LoVo (cell line): ENCODE measurements around the gene HES4.
"Not testable (repeated sequence)": the region's sequence is repeated elsewhere in the genome, so short reads cannot be mapped to it uniquely, and the experiment has no call there.

Experiments used
- DNase-seq: peaks from one replicate; pipeline ENCODE4 v3.0.0-alpha.2; 2016; ENCODE audit warnings: low spot score

The HES4 gene

GRCh38 chr1:978835-979743 is 20.8 kb downstream of the HES4 start:
- DNase-seq = no peak

- DNase-seq = no peak
These were observed 21.6 kb downstream of the HES4 start for GRCh38 chr1:978069-978834.

DNA sequence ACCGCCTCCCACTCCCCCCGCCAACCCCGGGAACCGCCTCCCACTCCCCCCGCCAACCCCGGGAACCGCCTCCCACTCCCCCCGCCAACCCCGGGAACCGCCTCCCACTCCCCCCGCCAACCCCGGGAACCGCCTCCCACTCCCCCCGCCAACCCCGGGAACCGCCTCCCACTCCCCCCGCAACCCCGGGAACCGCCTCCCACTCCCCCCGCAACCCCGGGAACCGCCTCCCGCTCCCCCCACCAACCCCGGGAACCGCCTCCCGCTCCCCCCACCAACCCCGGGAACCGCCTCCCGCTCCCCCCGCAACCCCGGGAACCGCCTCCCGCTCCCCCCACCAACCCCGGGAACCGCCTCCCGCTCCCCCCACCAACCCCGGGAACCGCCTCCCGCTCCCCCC is 23.1 kb downstream of the HES4 start:
- DNase-seq = not testable (repeated sequence)

DNA sequence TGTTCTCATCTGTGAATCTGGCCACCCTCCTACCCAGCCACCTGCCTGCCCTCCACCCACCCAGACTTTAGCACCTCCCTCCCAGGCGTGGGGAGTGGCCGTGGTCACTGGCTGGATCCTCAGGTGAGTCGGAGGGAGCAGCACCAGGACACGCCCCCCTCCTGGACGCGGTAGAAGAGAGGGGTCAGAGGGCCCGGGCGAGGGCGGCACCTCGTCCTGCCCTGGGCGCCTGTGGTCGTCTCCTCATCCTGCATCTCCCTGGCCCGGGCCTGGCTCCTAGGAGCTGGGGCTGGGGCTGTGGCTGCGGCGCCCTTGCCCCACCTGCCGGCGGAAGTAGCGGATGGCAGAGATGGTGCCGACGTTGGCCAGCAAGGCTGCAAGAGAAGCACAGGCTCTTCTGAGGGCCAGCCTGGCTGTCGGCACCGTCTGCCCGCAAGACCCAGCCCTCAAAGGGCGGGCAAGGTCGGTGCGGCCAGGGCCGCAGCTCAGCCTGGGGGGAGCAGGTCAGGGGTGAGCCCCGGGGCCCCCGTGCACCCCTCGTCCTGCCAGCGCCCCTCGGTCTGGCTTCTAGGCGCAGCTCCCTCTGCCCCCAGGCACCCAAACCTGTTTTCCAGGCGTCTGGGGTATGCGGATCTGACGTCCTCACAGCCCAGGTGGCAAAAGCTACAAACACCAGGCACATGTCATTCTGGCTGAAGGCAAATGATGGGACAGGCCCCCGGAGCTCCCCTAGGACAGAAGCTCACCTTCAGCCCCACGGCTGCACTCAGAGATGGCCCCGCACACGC is 23.8 kb downstream of the HES4 start:
- no peak for DNase-seq

DNA sequence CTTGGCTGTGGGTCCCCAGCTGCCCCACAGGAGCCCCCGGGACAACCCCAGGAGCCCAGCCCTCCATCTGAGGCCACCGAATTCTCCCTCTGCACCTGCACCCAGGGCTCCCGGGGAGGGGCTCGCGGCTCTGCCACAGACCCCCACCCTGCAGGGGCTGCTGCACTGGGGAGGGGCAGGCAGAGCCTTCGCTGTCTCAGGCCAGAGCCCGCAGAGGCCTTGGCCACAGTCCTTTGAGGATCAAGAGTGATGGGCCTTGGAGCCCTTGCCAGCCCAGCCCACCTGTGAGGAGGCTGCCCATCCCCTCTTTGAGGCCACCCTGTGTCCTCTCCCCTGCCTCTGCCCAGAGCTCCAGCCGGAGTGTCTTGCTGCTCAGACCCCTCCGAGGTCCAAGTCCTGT is 24.5 kb downstream of the HES4 start:
- DNase-seq = no peak

GRCh38 chr1:974687-975328 is 25.1 kb downstream of the HES4 start:
- DNase-seq = no peak

- DNase-seq = no peak
These were observed 25.6 kb downstream of the HES4 start for GRCh38 chr1:974293-974640.

DNA sequence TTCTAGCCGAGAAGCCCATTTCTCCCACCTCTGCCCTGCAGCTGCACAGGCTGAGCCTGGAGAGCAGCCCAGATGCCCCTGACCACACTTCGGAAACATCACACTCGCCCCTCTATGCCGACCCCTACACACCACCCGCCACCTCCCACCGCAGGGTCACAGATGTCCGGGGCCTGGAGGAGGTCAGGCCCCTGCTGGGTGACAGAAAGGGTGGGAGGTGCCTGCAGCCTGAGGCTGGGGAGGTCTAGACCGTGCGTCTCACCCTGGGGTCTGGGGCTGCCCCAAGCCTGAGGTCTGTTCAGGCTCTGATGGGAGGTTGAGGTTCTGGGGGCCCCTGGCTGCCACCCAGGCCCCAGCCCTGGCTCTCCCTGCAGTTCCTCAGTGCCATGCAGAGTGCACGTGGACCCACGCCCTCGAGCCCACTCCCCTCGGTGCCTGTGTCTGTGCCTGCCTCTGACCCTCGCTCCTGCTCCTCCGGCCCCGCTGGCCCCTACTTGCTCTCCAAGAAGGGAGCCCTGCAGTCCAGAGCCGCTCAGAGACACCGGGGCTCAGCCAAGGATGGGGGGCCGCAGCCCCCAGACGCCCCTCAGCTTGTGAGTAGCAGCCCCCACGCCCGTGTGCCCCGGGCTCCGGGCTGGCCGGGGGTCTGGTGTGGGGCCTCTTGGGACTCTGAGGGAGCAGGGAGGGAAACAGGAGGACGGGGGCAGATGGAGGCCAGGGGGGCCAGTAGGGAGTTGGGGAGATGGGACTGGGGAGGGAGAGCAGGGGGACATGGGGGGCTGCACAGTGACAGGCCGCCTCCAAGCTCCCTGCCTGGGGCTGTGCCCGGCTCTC is 26.2 kb downstream of the HES4 start:
- DNase-seq = no peak

- no peak for DNase-seq
These were observed 27.0 kb downstream of the HES4 start for GRCh38 chr1:972726-973458.

- no peak for DNase-seq
These were observed 28.0 kb downstream of the HES4 start for GRCh38 chr1:971751-972506.

DNA sequence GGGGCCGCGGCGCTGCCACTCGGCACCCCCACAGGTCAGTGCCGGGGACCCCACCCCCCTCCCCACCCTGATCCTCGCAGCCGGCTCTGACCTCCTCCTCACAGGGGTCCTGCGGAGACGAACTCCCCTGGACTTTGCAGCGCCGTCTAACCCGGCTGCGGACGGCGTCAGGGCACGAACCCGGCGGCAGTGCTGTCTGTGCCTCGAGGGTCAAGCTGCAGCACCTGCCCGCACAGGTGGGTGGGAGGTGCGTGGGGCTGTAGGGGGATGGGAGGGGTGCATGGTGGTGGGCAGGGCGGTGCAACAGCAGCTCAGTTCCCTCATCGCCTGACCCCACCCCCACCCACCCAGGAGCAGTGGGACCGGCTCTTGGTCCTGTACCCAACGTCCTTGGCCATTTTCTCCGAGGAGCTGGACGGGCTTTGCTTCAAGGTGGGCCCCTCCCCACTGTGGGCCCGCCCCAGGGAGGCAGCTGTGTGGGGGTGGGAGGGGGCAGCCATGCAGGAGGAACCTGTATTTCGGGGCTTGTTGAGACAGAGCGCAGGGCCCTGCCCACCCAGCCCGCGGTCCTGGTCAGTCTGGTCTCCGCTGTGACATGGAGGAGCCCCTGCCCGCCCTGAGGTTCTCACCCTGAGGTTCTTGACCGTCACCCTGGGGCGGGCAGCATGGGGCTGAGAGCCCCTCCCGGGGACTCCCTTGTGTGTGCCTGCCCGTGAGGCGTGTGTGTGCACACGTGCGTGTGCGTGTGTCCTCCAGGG is 28.7 kb downstream of the HES4 start:
- DNase-seq = no peak

- no peak for DNase-seq
These were observed 29.5 kb downstream of the HES4 start for GRCh38 chr1:970242-970972.

GRCh38 chr1:969260-969855 is 30.5 kb downstream of the HES4 start:
- no peak for DNase-seq

DNA sequence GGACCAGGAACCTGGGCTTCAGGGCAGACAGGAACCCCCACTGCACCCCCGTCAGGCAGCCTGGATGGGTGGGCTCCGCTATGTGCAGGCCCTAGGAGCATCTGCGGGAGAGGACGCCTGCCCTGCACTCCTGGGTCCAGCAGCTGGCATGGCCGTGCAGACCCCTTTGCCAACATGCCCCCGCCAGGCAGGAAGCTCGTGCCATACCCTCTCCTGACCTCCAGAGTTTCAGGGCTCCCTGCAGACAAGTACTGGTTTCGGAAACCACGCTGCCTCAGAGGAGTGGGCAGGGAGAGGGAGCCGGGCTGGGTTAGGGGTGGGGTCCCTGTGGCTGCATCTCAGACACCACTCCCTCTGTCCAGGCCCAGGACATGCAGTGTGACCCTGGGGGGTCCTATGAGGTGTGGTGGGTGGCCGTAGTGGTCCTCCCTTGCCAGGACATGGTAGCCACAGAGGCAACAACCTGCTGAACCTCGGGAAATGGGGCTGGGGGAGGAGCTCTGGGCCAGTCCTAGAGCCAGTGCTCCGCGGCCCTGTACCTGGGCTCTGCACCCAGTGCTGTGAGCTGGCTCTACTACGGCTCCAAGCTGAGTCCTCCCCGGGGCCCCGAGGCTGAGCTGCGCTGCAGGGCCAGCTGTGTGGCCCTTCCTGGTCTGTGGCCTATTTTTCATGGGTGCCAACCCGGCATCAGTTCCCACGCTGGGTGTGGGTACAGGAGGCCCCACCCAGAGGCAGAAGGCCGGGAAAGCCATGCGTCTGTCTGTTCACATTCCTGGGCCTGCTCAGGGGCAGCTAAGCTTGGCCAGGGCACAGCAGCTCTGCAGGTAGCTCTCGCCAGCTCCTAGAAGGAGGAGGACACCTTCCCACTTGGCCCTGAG is 32.2 kb downstream of the HES4 start:
- no peak for DNase-seq

- peak; percentile 80 for DNase-seq
These were observed 33.1 kb downstream of the HES4 start for GRCh38 chr1:966704-967300.

GRCh38 chr1:966135-966703 is 33.7 kb downstream of the HES4 start, which contains the start of gene PLEKHN1:
PLEKHN1 (plus strand) TSS chr1:966482; CDS start chr1:966532, 50 bp downstream.
- peak; percentile 65 for DNase-seq
